PC-9 (cell line): Measurements from ENCODE around the gene ITCH. TPM values are rescaled to one million over a fixed set of nuclear protein-coding genes. Genes with fewer than 3 reads are reported as not detected.
A peak's percentile ranks its signal among the peaks of the same experiment; 100 is the strongest.

Source experiments
- BruUV-seq: library from RNA; stranded (reverse); fragments of 400-500 nt; replicated peaks from 2 replicates; lab custom pipeline; 2021; lab: Mats Ljungman, UMichigan
- CTCF ChIA-PET: fragments of 300-600 bp; sonication (Branson Sonifier 250); formaldehyde crosslinking; loops from one replicate; lab custom pipeline; 2022; ENCODE audit warnings: antibody characterized with exemption; lab: Charles Lee
- POLR2A ChIA-PET: fragments of 300-600 bp; sonication (Branson Sonifier 250); formaldehyde crosslinking; loops from one replicate; lab custom pipeline; 2022; ENCODE audit warnings: antibody characterized with exemption; ENCODE audit not compliant: unreplicated experiment; lab: Charles Lee
- DNase-seq, 2 experiments: peaks; one replicate each; pipeline versions ENCODE4 v3.0.0 to v3.0.0-alpha.2; 2015 to 2022; ENCODE audit warnings: mixed read lengths in 1 of 2
- H2AFZ ChIP-seq: fragments of 200-600 bp; sonication (generic); 2 replicates; pipeline ENCODE4 v1.8.1; 2017; ENCODE audit warnings: antibody characterized with exemption
- H3F3A ChIP-seq: fragments of 200-600 bp; sonication (generic); 2 replicates; pipeline ENCODE4 v1.8.1; 2017; ENCODE audit warnings: antibody characterized with exemption, mild to moderate bottlenecking, low read depth; ENCODE audit not compliant: insufficient read depth
- H3K27ac ChIP-seq: fragments of 200-600 bp; sonication (generic); 2 replicates; pipeline ENCODE4 v1.6.1; 2016; ENCODE audit warnings: mixed run types
- H3K27me3 ChIP-seq: fragments of 200-600 bp; sonication (generic); 2 replicates; pipeline ENCODE4 v1.6.1; 2016; ENCODE audit warnings: low read depth, mixed run types; ENCODE audit not compliant: insufficient read depth
- H3K36me3 ChIP-seq: fragments of 200-600 bp; sonication (generic); 2 replicates; pipeline ENCODE4 v1.6.1; 2016; ENCODE audit warnings: low read depth, mixed run types
- H3K4me1 ChIP-seq: fragments of 200-600 bp; sonication (generic); replicated peaks from 2 replicates; pipeline ENCODE4 v1.6.1; 2016; ENCODE audit warnings: mixed run types; ENCODE audit not compliant: insufficient read depth
- H3K4me2 ChIP-seq: fragments of 200-600 bp; sonication (generic); 2 replicates; pipeline ENCODE4 v1.6.1; 2017; ENCODE audit warnings: mixed run types
- H3K4me3 ChIP-seq: fragments of 200-600 bp; sonication (generic); 2 replicates; pipeline ENCODE4 v1.6.1; 2016; ENCODE audit warnings: mixed run types
- H3K79me2 ChIP-seq: fragments of 200-600 bp; sonication (generic); 2 replicates; pipeline ENCODE4 v1.6.1; 2017; ENCODE audit warnings: low read depth, mixed run types
- H3K9me2 ChIP-seq: fragments of 200-600 bp; sonication (generic); 2 replicates; pipeline ENCODE4 v1.8.1; 2017; ENCODE audit warnings: mild to moderate bottlenecking; ENCODE audit not compliant: insufficient read depth
- H3K9me3 ChIP-seq: fragments of 200-600 bp; sonication (generic); 2 replicates; pipeline ENCODE4 v1.8.1; 2016; ENCODE audit warnings: low read depth; ENCODE audit not compliant: insufficient read depth
- H4K20me1 ChIP-seq: fragments of 200-600 bp; sonication (generic); 2 replicates; pipeline ENCODE4 v1.8.1; 2017; ENCODE audit not compliant: insufficient read depth
- EZH2 ChIP-seq: fragments of 200-600 bp; sonication (generic); IDR thresholded peaks from 2 replicates; pipeline ENCODE4 v1.8.0; 2017; ENCODE audit warnings: antibody characterized with exemption, low read depth
- intact Hi-C: fragments of 100-400 bp; cut with micrococcal nuclease; formaldehyde crosslinking; loops from one replicate; pipeline ENCODE4 v1.10.0; 2022; ENCODE audit not compliant: unreplicated experiment
- total RNA-seq: library from RNA; stranded (reverse); gene quantifications from 2 replicates; pipeline ENCODE4 v1.2.3, GENCODE V29; 2021
- TF ChIP-seq, protein P1 (sequence below): fragments of 200-600 bp; sonication (generic); conservative IDR thresholded peaks from 2 replicates; pipeline ENCODE4 v1.6.1; 2017; ENCODE audit warnings: mixed run types, antibody characterized with exemption, mild to moderate bottlenecking, moderate library complexity

ITCH gene
- total RNA-seq, 1 experiment from 2014 or later = 144 TPM

DNA sequence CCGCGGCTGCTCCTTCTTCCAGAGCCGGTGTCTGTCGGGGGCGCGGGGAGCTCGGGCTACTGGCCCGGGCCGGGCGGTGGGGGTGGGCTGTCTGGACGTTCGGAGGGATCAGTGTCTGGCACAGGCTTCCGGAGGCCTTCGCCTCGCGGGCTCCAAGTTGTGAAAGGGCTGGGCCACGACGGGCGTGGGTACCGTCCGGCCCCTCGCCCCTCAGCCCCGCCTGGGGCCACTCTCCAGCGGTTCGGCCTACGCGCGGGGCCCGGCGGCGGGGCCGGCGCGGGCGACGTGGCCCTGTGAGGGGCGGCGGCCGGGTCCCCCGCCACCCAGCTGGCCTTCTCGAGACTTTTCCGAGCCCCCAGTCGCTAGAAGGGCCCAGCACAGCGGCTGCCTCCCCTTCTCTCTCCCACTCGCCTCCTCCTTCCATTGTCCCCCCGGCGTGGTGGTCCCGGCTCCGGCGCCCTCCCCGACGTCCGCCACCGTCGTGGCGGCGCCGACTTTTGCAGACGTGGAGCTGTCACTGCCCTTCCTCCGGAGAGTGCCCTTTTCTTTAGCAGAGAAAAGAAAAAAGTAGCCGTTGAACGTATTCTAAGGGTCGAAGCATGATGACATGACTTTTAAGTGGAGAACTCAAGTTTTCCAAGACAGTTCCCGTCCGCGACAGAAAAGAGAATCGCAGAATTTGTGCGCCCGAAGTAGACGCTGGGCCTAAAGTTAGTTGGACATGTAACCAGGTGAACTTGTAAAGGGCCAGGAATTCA is 571 bp downstream of the ITCH start:
- intact Hi-C loops = loop anchor here (1.0 to 5.0 kb wide), 2 partner anchors 39 to 49 kb away; no protein-coding TSS in a partner anchor
- POLR2A ChIA-PET = interaction anchor here (0.6 to 1.2 kb wide), 7 partner anchors 10 to 152 kb away, joined by 3 to 12 read pairs (median 8); no protein-coding TSS in a partner anchor

DNA sequence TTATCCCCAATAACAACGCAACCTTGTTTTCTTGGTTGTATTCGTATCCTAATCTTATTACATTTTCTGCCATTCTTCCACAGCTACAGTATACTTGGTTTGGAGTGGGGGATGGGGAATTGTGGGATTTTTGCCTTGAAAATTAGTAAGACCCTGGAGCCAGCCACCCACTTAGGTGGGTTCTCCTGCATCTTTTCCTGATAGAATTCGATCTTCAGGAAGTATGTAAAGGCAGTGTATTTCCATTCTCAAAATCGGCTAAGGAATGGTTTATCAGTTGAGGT is 1.1 kb downstream of the ITCH start:
- Histone ChIP-seq H3K27ac (peak overlapping the region; percentile 94), H3K9me2 (no peaks in the 10 kb centered on the region), H3K4me3 (peak overlapping the region; percentile 91), H3K4me1 (peaks cover 66% of the 10 kb centered on the region), H3F3A (peaks cover 68% of the 10 kb centered on the region), H3K9me3 (no peaks in the 10 kb centered on the region), H4K20me1 (no peaks in the 10 kb centered on the region; the same call in 1 of the 2 replicates), H3K27me3 (no peaks in the 10 kb centered on the region), H3K4me2 (peak overlapping the region; percentile 100), H3K36me3 (peaks cover 44% of the 10 kb centered on the region), H3K79me2 (peaks cover 67% of the 10 kb centered on the region), H2AFZ (no peak overlapping the region)
- no peak for DNase-seq
- BruUV-seq = TSS peak; percentile 27
- intact Hi-C loops = loop anchor here (5.0 kb wide), 1 partner anchor 38 kb away; no protein-coding TSS in a partner anchor
- ChIA-PET CTCF (interaction anchor here (0.6 to 3.9 kb wide), 4 partner anchors 19 to 51 kb away, joined by 3 to 24 read pairs (median 6); no protein-coding TSS in a partner anchor), POLR2A (interaction anchor here (0.6 to 1.1 kb wide), 3 partner anchors 50 to 199 kb away, joined by 4 to 8 read pairs (median 6); no protein-coding TSS in a partner anchor)
- no peak for TF ChIP-seq EZH2
- TF ChIP-seq, protein P1, sequence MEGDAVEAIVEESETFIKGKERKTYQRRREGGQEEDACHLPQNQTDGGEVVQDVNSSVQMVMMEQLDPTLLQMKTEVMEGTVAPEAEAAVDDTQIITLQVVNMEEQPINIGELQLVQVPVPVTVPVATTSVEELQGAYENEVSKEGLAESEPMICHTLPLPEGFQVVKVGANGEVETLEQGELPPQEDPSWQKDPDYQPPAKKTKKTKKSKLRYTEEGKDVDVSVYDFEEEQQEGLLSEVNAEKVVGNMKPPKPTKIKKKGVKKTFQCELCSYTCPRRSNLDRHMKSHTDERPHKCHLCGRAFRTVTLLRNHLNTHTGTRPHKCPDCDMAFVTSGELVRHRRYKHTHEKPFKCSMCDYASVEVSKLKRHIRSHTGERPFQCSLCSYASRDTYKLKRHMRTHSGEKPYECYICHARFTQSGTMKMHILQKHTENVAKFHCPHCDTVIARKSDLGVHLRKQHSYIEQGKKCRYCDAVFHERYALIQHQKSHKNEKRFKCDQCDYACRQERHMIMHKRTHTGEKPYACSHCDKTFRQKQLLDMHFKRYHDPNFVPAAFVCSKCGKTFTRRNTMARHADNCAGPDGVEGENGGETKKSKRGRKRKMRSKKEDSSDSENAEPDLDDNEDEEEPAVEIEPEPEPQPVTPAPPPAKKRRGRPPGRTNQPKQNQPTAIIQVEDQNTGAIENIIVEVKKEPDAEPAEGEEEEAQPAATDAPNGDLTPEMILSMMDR = no peak

More for the DNA sequence above, 571 bp downstream of the ITCH start:
- H3K9me3 ChIP-seq = no peaks in the 10 kb centered on the region
- no peak for TF ChIP-seq EZH2
- TF ChIP-seq, protein P1 = no peak
- peak overlapping the region; percentile 94 for H3K27ac ChIP-seq
- H3K27me3 ChIP-seq = no peaks in the 10 kb centered on the region
- H3K79me2 ChIP-seq = peaks cover 62% of the 10 kb centered on the region
- H2AFZ ChIP-seq = no peak overlapping the region; the same call in 1 of the 2 replicates
- H3F3A ChIP-seq = peaks cover 63% of the 10 kb centered on the region
- peak overlapping the region; percentile 91 for H3K4me3 ChIP-seq
- BruUV-seq = no TSS peak
- peaks cover 38% of the 10 kb centered on the region for H3K36me3 ChIP-seq
- no peak for DNase-seq
- H3K9me2 ChIP-seq = no peaks in the 10 kb centered on the region
- peaks cover 61% of the 10 kb centered on the region for H3K4me1 ChIP-seq
- CTCF ChIA-PET = interaction anchor here (0.6 to 3.9 kb wide), 7 partner anchors 15 to 51 kb away, joined by 3 to 24 read pairs (median 8); no protein-coding TSS in a partner anchor
- peak overlapping the region; percentile 100 for H3K4me2 ChIP-seq
- no peaks in the 10 kb centered on the region; the same call in 1 of the 2 replicates for H4K20me1 ChIP-seq

DNA sequence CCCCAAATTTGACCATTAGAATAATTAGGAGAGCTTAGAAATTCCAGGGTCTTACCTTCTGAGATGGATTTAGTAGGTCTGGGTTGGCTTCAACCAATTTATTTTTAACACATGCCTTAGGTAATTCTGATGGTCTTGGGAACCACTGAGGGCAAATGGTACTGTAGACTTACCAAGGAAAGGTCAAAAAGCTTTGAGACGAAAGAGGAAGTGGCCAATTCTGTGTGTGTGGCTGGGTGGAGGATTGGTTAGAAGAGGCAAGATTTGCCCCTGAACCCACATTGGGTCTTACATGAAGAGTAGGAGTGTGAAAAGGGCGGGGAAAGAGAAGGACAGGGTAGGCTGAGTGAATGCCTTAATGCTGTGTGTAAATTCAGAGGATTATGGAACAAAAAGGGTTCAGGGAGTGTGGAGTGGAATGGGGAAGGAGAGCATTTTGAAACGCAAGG is 2.7 kb downstream of the ITCH start:
- BruUV-seq = no TSS peak
- intact Hi-C loops = no loop called here
- Histone ChIP-seq H3K9me2 (no peaks in the 10 kb centered on the region), H3K4me3 (peak overlapping the region; percentile 91; the same call in 1 of the 2 replicates), H4K20me1 (no peaks in the 10 kb centered on the region; the same call in 1 of the 2 replicates), H3K27ac (peak overlapping the region; percentile 94), H2AFZ (no peak overlapping the region), H3K4me2 (peak overlapping the region; percentile 100), H3K9me3 (no peaks in the 10 kb centered on the region), H3F3A (peaks cover 74% of the 10 kb centered on the region), H3K79me2 (peaks cover 83% of the 10 kb centered on the region), H3K36me3 (peaks cover 59% of the 10 kb centered on the region), H3K4me1 (peaks cover 81% of the 10 kb centered on the region), H3K27me3 (no peaks in the 10 kb centered on the region)
- DNase-seq = no peak
- TF ChIP-seq, protein P1 = no peak
- no peak for TF ChIP-seq EZH2
- ChIA-PET POLR2A (no interaction called here), CTCF (no interaction called here)
